Duodenal mucosa (tissue), 2 donors: ENCODE data around the gene CACNA1E.
A peak's percentile ranks its signal among the peaks of the same experiment; 100 is the strongest.

Experiments used
- H3K27ac ChIP-seq: one replicate; pipeline ENCODE4 v1.7.0; 2013; ENCODE audit warnings: low read depth, low read length
- H3K27me3 ChIP-seq, 2 donors: one replicate each; pipeline ENCODE4 v1.7.0; 2013; ENCODE audit warnings: low read length in 2 of 2, control low read depth in 1 of 2; ENCODE audit not compliant: insufficient read depth in 2 of 2, control insufficient read depth in 1 of 2
- H3K36me3 ChIP-seq, 2 donors: one replicate each; pipeline ENCODE4 v1.7.0; 2013; ENCODE audit warnings: low read length in 2 of 2, control low read depth in 1 of 2; ENCODE audit not compliant: insufficient read depth in 2 of 2, control insufficient read depth in 1 of 2
- H3K4me1 ChIP-seq, 2 donors: one replicate each; pipeline ENCODE4 v1.7.0; 2013; ENCODE audit warnings: low read length in 2 of 2, control low read depth in 1 of 2; ENCODE audit not compliant: insufficient read depth in 2 of 2, control insufficient read depth in 1 of 2
- H3K4me3 ChIP-seq, 2 donors: one replicate each; pipeline ENCODE4 v1.7.0; 2013; ENCODE audit warnings: low read length in 2 of 2, low read depth in 1 of 2
- H3K9ac ChIP-seq, 2 donors: one replicate each; pipeline ENCODE4 v1.7.0; 2013; ENCODE audit warnings: low read length in 2 of 2, low read depth in 1 of 2
- H3K9me3 ChIP-seq, 2 donors: one replicate each; pipeline ENCODE4 v1.7.0; 2013; ENCODE audit warnings: low read length in 2 of 2, control low read depth in 1 of 2; ENCODE audit not compliant: control insufficient read depth in 1 of 2

The CACNA1E gene

GRCh38 chr1:181482521-181483284 is 614 bp upstream of the CACNA1E start:
- Histone ChIP-seq H3K27me3 (peaks cover 45 to 48% of the 10 kb centered on the region in 2 donors), H3K27ac (no peak overlapping the region), H3K9me3 (no peaks in the 10 kb centered on the region), H3K4me3 (peak overlapping the region; percentile 38 to 53), H3K9ac (no peak overlapping the region), H3K36me3 (no peaks in the 10 kb centered on the region), H3K4me1 (peaks cover 0 to 5% of the 10 kb centered on the region in 2 donors)

DNA sequence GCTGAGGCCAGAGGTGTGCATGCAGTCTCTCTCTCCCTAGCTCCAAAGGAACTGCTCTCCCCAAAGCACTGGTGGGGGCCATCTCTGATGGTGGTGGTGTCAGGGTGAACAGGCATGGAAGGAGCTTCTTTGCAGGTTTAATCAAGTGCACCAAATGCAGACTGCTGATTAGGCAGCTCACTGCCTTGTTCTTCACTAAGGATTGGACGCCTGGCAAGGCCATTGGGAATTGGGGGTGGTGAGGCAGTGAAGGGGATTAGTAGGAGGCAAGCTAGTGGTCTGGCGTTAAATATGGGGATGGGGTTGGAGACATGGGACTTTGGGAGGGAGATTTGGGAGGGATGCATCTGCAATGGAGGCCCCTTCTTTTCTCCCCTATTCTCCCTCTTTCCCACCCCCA is 1.5 kb downstream of the CACNA1E start:
- Histone ChIP-seq H3K27ac (no peak overlapping the region), H3K9ac (no peak overlapping the region), H3K4me3 (no peak overlapping the region), H3K9me3 (no peaks in the 10 kb centered on the region), H3K4me1 (peaks cover 0 to 5% of the 10 kb centered on the region in 2 donors), H3K27me3 (peaks cover 50 to 59% of the 10 kb centered on the region in 2 donors), H3K36me3 (no peaks in the 10 kb centered on the region)

- Histone ChIP-seq H3K9me3 (no peaks in the 10 kb centered on the region), H3K27me3 (peaks cover 50 to 59% of the 10 kb centered on the region in 2 donors), H3K9ac (no peak overlapping the region), H3K4me3 (peak overlapping the region in 1 of 2 donors; percentile 17), H3K4me1 (peaks cover 0 to 5% of the 10 kb centered on the region in 2 donors), H3K27ac (no peak overlapping the region), H3K36me3 (no peaks in the 10 kb centered on the region)
These were observed 2.2 kb downstream of the CACNA1E start for GRCh38 chr1:181485287-181486097.

GRCh38 chr1:181486098-181486420 is 2.7 kb downstream of the CACNA1E start:
- Histone ChIP-seq H3K4me1 (peaks cover 0 to 5% of the 10 kb centered on the region in 2 donors), H3K9me3 (no peaks in the 10 kb centered on the region), H3K27me3 (peaks cover 50 to 61% of the 10 kb centered on the region in 2 donors), H3K27ac (no peak overlapping the region), H3K36me3 (no peaks in the 10 kb centered on the region), H3K4me3 (peak overlapping the region in 1 of 2 donors; percentile 17), H3K9ac (no peak overlapping the region)

DNA sequence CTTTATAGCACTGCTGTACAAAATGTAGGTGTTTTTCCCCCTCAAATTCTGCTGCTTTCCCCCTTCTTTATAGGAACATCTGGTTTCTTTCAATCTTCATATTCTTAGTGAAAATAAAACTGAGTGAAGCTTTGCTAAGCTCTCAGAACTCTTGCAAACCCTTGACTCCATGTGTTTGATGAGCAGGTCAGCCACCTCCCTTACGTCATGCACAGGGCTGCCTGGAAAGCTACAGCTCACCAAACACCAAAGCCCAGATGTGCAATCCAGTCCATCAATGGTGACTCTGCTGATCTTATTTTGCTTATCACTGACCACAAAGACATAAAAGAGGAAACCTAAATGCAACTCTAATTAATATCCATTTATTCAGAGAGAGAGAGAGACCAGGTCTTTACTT is 5.5 kb downstream of the CACNA1E start:
- Histone ChIP-seq H3K36me3 (no peaks in the 10 kb centered on the region), H3K9me3 (no peaks in the 10 kb centered on the region), H3K4me3 (no peak overlapping the region), H3K27ac (no peak overlapping the region), H3K9ac (no peak overlapping the region), H3K4me1 (no peaks in the 10 kb centered on the region), H3K27me3 (peaks cover 35 to 50% of the 10 kb centered on the region in 2 donors)

DNA sequence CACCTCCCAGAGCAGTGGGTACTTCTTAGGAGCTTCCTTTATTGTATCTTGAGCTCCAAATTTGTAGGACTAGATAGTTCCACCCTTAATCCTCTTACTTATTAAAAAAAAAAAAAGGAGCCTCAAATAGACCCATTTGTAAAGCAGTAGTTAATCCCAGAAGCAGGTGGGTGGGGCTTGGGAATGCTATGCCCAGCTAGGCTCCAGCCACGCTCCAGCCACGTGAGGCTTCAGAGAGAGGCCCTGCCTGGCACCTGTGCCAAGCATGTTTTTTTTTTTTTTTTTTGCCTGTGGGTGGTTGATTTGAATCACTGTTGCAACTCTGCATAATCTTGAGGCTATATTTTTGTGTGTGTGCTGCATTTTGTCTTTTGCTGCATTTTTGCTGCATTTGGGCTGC is 7.0 kb downstream of the CACNA1E start:
- no peak overlapping the region for H3K4me3 ChIP-seq
- peaks cover 21 to 36% of the 10 kb centered on the region in 2 donors for H3K27me3 ChIP-seq
- H3K9ac ChIP-seq: no peak overlapping the region
- no peak overlapping the region for H3K27ac ChIP-seq
- H3K36me3 ChIP-seq: no peaks in the 10 kb centered on the region
- no peaks in the 10 kb centered on the region for H3K9me3 ChIP-seq
- H3K4me1 ChIP-seq: no peaks in the 10 kb centered on the region

- Histone ChIP-seq H3K27ac (no peak overlapping the region), H3K27me3 (peaks cover 13 to 29% of the 10 kb centered on the region in 2 donors), H3K4me3 (no peak overlapping the region)
These were observed 7.7 kb downstream of the CACNA1E start for GRCh38 chr1:181490740-181491712.

GRCh38 chr1:181493166-181493565 is 9.8 kb downstream of the CACNA1E start:
- Histone ChIP-seq H3K4me3 (no peak overlapping the region), H3K9ac (no peak overlapping the region), H3K36me3 (no peaks in the 10 kb centered on the region), H3K9me3 (no peaks in the 10 kb centered on the region), H3K4me1 (peaks cover 0 to 5% of the 10 kb centered on the region in 2 donors), H3K27me3 (peaks cover 0 to 11% of the 10 kb centered on the region in 2 donors), H3K27ac (no peak overlapping the region)

More at GRCh38 chr1:181490740-181491712, 7.7 kb downstream of the CACNA1E start:
- no peaks in the 10 kb centered on the region for H3K9me3 ChIP-seq
- H3K36me3 ChIP-seq: no peaks in the 10 kb centered on the region
- no peak overlapping the region for H3K9ac ChIP-seq
- H3K4me1 ChIP-seq: peaks cover 0 to under 1% of the 10 kb centered on the region in 2 donors

DNA sequence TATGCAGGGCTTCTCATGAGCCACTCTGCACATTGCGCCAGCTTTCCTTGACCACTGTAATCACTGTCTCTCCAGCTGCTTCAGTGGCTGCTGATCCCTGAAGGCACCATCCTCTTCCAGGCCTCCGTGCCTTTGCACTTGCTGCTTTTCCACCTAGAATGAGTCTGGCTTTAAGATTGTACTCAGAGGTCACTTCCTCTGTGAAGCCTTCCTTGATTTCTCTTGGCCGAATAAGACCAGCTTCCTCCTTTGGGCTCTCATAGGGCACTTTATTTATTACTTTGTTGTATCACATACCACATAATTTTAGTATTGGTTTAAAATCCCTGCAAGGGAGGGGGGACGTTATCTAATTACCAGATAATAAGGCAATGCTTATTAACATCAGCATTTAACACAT is 10.6 kb downstream of the CACNA1E start:
- Histone ChIP-seq H3K9ac (no peak overlapping the region), H3K27ac (no peak overlapping the region), H3K27me3 (peaks cover 0 to 7% of the 10 kb centered on the region in 2 donors), H3K9me3 (no peaks in the 10 kb centered on the region), H3K36me3 (no peaks in the 10 kb centered on the region), H3K4me3 (no peak overlapping the region), H3K4me1 (peaks cover 0 to 5% of the 10 kb centered on the region in 2 donors)
